Panc1 (cell line): ENCODE data around the gene KLHL24.

ENCODE experiments used
- POLR2AphosphoS5 ChIP-seq: IDR thresholded peaks from 2 replicates; pipeline ENCODE4 v1.6.1; 2012; ENCODE audit warnings: mild to moderate bottlenecking, low read depth, low read length, moderate library complexity
- SIN3A ChIP-seq: IDR thresholded peaks from 2 replicates; pipeline ENCODE4 v1.6.1; 2012; ENCODE audit warnings: low read depth, mild to moderate bottlenecking, low read length, moderate library complexity, borderline replicate concordance; ENCODE audit not compliant: insufficient read depth
- TCF7L2 ChIP-seq: IDR thresholded peaks from 2 replicates; pipeline ENCODE4 v1.6.1; 2011; ENCODE audit warnings: mild to moderate bottlenecking, low read depth, low read length, inconsistent platforms
- TF ChIP-seq, protein P1 (sequence below): fragments of 450-650 bp; IDR thresholded peaks from 2 replicates; pipeline ENCODE4 v1.5.1; 2017; ENCODE audit warnings: mild to moderate bottlenecking
- TF ChIP-seq, protein P2 (sequence below), 2 experiments: IDR thresholded peaks; 2 replicates each; pipeline ENCODE4 v1.6.1; 2011 to 2012; ENCODE audit warnings: low read depth in 2 of 2, control low read depth in 1 of 2, low read length in 1 of 2, mild to moderate bottlenecking in 1 of 2, moderate library complexity in 1 of 2; ENCODE audit not compliant: insufficient read depth in 1 of 2

DNA sequence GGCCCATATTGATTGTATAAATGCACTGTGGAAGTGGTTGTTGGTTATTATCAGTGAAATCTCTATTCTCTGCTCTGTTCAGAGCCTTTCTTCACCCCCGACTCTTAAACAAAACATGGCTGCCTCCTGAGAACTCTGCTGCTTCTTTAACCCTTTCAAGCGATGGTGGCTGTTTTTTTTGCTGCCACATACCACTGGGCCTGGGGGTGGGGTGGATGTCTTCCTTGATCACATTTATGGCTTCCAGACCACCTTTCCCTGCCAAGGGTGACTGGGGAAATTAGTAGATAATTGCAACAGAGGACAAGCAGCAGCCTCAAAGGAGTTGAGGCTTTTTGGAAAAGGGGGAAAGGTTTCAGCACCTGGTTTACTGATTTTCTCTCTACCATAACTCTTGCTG, 94.9 kb downstream of the KLHL24 start:
- TF ChIP-seq, protein P1, sequence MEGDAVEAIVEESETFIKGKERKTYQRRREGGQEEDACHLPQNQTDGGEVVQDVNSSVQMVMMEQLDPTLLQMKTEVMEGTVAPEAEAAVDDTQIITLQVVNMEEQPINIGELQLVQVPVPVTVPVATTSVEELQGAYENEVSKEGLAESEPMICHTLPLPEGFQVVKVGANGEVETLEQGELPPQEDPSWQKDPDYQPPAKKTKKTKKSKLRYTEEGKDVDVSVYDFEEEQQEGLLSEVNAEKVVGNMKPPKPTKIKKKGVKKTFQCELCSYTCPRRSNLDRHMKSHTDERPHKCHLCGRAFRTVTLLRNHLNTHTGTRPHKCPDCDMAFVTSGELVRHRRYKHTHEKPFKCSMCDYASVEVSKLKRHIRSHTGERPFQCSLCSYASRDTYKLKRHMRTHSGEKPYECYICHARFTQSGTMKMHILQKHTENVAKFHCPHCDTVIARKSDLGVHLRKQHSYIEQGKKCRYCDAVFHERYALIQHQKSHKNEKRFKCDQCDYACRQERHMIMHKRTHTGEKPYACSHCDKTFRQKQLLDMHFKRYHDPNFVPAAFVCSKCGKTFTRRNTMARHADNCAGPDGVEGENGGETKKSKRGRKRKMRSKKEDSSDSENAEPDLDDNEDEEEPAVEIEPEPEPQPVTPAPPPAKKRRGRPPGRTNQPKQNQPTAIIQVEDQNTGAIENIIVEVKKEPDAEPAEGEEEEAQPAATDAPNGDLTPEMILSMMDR, result no peak
- TF ChIP-seq, protein P2, sequence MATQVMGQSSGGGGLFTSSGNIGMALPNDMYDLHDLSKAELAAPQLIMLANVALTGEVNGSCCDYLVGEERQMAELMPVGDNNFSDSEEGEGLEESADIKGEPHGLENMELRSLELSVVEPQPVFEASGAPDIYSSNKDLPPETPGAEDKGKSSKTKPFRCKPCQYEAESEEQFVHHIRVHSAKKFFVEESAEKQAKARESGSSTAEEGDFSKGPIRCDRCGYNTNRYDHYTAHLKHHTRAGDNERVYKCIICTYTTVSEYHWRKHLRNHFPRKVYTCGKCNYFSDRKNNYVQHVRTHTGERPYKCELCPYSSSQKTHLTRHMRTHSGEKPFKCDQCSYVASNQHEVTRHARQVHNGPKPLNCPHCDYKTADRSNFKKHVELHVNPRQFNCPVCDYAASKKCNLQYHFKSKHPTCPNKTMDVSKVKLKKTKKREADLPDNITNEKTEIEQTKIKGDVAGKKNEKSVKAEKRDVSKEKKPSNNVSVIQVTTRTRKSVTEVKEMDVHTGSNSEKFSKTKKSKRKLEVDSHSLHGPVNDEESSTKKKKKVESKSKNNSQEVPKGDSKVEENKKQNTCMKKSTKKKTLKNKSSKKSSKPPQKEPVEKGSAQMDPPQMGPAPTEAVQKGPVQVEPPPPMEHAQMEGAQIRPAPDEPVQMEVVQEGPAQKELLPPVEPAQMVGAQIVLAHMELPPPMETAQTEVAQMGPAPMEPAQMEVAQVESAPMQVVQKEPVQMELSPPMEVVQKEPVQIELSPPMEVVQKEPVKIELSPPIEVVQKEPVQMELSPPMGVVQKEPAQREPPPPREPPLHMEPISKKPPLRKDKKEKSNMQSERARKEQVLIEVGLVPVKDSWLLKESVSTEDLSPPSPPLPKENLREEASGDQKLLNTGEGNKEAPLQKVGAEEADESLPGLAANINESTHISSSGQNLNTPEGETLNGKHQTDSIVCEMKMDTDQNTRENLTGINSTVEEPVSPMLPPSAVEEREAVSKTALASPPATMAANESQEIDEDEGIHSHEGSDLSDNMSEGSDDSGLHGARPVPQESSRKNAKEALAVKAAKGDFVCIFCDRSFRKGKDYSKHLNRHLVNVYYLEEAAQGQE (IDR thresholded peaks at IDR 0.05; ENCODE audit: insufficient read depth in 1 of 2, low read depth in 2 of 2, low read length in 1 of 2), result no peak
- TF ChIP-seq POLR2AphosphoS5 (no peak), TCF7L2 (no peak), SIN3A (no peak)
